SU-DHL-6 (cell line): Measurements from ENCODE around the gene EYS.

Experiments
- EZH2phosphoT487 ChIP-seq: fragments of 200-600 bp; sonication (generic), shearing (Covaris generic); conservative IDR thresholded peaks from 2 replicates; pipeline ENCODE4 v1.6.1; 2018; ENCODE audit warnings: mild to moderate bottlenecking, antibody characterized with exemption, low read length, moderate library complexity, mixed read lengths
- TF ChIP-seq, protein P1 (sequence below): fragments of 200-600 bp; sonication (generic); IDR thresholded peaks from one replicate; pipeline ENCODE4 v1.5.1; 2017; ENCODE audit warnings: antibody characterized with exemption, mild to moderate bottlenecking, low read length, moderate library complexity; ENCODE audit not compliant: insufficient read depth, poor library complexity, severe bottlenecking

DNA sequence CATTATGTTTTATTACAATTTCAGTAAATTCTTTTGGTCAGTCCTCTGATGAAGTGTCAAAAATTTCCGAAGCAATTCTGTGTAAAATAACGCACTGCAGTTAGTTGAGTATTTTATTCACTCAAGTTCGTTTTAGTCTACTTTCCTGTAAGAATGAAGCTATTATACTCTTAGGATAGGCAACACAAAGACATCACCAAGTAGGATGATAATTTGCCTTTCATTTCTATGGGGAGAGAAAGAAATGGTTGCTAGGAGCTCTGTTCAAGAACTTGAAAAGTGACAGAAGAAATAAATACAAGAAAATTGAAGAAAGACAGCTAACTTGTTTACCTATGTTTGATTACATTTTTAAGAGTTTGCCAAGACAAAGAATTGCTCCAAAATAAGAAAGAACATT, 290.4 kb downstream of the EYS start:
- TF ChIP-seq, protein P1, sequence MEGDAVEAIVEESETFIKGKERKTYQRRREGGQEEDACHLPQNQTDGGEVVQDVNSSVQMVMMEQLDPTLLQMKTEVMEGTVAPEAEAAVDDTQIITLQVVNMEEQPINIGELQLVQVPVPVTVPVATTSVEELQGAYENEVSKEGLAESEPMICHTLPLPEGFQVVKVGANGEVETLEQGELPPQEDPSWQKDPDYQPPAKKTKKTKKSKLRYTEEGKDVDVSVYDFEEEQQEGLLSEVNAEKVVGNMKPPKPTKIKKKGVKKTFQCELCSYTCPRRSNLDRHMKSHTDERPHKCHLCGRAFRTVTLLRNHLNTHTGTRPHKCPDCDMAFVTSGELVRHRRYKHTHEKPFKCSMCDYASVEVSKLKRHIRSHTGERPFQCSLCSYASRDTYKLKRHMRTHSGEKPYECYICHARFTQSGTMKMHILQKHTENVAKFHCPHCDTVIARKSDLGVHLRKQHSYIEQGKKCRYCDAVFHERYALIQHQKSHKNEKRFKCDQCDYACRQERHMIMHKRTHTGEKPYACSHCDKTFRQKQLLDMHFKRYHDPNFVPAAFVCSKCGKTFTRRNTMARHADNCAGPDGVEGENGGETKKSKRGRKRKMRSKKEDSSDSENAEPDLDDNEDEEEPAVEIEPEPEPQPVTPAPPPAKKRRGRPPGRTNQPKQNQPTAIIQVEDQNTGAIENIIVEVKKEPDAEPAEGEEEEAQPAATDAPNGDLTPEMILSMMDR: no peak
- TF ChIP-seq EZH2phosphoT487: no peak
